PC-3 (cell line): Measurements from ENCODE around the gene RTN4RL1. TPM values are rescaled to one million over a fixed set of nuclear protein-coding genes. Genes with fewer than 3 reads are reported as not detected.

ENCODE experiments used
- ATAC-seq: fragments of 200-7000 bp; cut with Tn5 transposase; 2 replicates; pipeline ENCODE4 v1.9.1; 2020; ENCODE audit warnings: mild to moderate bottlenecking, moderate library complexity
- BruUV-seq: library from RNA; stranded (reverse); fragments of 400-500 nt; replicated peaks from 2 replicates; lab custom pipeline; 2021; lab: Mats Ljungman, UMichigan
- CTCF ChIA-PET: fragments of 300-600 bp; sonication (Branson Sonifier 250); formaldehyde crosslinking; loops from one replicate; lab custom pipeline; 2022; ENCODE audit warnings: antibody characterized with exemption; lab: Charles Lee
- POLR2A ChIA-PET: fragments of 300-600 bp; sonication (Branson Sonifier 250); formaldehyde crosslinking; loops from one replicate; lab custom pipeline; 2022; ENCODE audit warnings: antibody characterized with exemption; ENCODE audit not compliant: unreplicated experiment; lab: Charles Lee
- DNase-seq: peaks from one replicate; pipeline ENCODE4 v3.0.0-alpha.2; 2015
- H2AFZ ChIP-seq: fragments of 300-600 bp; sonication (generic); 2 replicates; pipeline ENCODE4 v1.6.0; 2016; ENCODE audit warnings: antibody characterized with exemption, low read length
- H3F3A ChIP-seq: fragments of 300-600 bp; sonication (generic); one replicate; pipeline ENCODE4 v1.6.0; 2017; ENCODE audit warnings: antibody characterized with exemption, low read length, control low read depth, mild to moderate bottlenecking; ENCODE audit not compliant: unreplicated experiment
- H3K27ac ChIP-seq: fragments of 300-600 bp; sonication (generic); 2 replicates; pipeline ENCODE4 v1.5.1; 2016; ENCODE audit warnings: mild to moderate bottlenecking, low read length
- H3K27me3 ChIP-seq: fragments of 300-600 bp; sonication (generic); 2 replicates; pipeline ENCODE4 v1.6.1; 2016; ENCODE audit warnings: low read length, mixed read lengths
- H3K36me3 ChIP-seq: fragments of 300-600 bp; sonication (generic); 2 replicates; pipeline ENCODE4 v1.6.1; 2016; ENCODE audit warnings: low read depth, mixed run types, low read length, mixed read lengths
- H3K4me1 ChIP-seq: fragments of 300-600 bp; sonication (generic); 2 replicates; pipeline ENCODE4 v1.5.1; 2016; ENCODE audit warnings: low read length; ENCODE audit not compliant: insufficient read depth
- H3K4me2 ChIP-seq: fragments of 300-600 bp; sonication (generic); 2 replicates; pipeline ENCODE4 v1.6.0; 2016; ENCODE audit warnings: low read length
- H3K4me3 ChIP-seq: fragments of 300-600 bp; sonication (generic); 2 replicates; pipeline ENCODE4 v1.5.1; 2016; ENCODE audit warnings: mild to moderate bottlenecking, low read length, mixed read lengths
- H3K79me2 ChIP-seq: fragments of 300-600 bp; sonication (generic); 2 replicates; pipeline ENCODE4 v1.6.1; 2017; ENCODE audit warnings: low read length, mixed read lengths
- H3K9ac ChIP-seq: fragments of 300-600 bp; sonication (generic); 2 replicates; pipeline ENCODE4 v1.6.0; 2016; ENCODE audit warnings: mild to moderate bottlenecking, low read length
- H3K9me2 ChIP-seq: fragments of 300-600 bp; sonication (generic); replicated peaks from 2 replicates; pipeline ENCODE4 v1.6.1; 2016; ENCODE audit warnings: mixed run types, low read length, mixed read lengths
- H3K9me3 ChIP-seq: fragments of 300-600 bp; sonication (generic); 2 replicates; pipeline ENCODE4 v1.6.1; 2016; ENCODE audit warnings: low read length, mixed read lengths
- H4K20me1 ChIP-seq: fragments of 300-600 bp; sonication (generic); 2 replicates; pipeline ENCODE4 v1.6.1; 2016; ENCODE audit warnings: low read length, mixed read lengths
- CTCF ChIP-seq: fragments of 300-600 bp; sonication (generic); conservative IDR thresholded peaks from 2 replicates; pipeline ENCODE4 v1.5.1; 2017; ENCODE audit warnings: antibody characterized with exemption, low read depth, mild to moderate bottlenecking, low read length
- EZH2 ChIP-seq: fragments of 300-600 bp; sonication (generic); IDR thresholded peaks from one replicate; pipeline ENCODE4 v1.6.1; 2017; ENCODE audit warnings: antibody characterized with exemption, mild to moderate bottlenecking, low read length; ENCODE audit not compliant: unreplicated experiment
- EZH2phosphoT487 ChIP-seq: fragments of 300-600 bp; sonication (generic); IDR thresholded peaks from 2 replicates; pipeline ENCODE4 v1.6.1; 2018; ENCODE audit warnings: mild to moderate bottlenecking, antibody characterized with exemption, low read length, borderline replicate concordance
- intact Hi-C: fragments of 100-400 bp; cut with micrococcal nuclease; formaldehyde crosslinking; loops from 2 replicates; pipeline ENCODE4 v1.9.0; 2023
- total RNA-seq: library from RNA; depleted of rRNA; stranded (reverse); fragments of >200 nt; gene quantifications from 2 replicates; pipeline ENCODE4 v1.2.3, GENCODE V29; 2014

RTN4RL1 gene
- total RNA-seq, 1 experiment from 2014 or later: 6.9 TPM

- no peak overlapping the region for H3K4me3 ChIP-seq
- no peak overlapping the region for H2AFZ ChIP-seq
- no peaks in the 10 kb centered on the region for H3K36me3 ChIP-seq
- POLR2A ChIA-PET: no interaction called here
- no peaks in the 10 kb centered on the region for H3F3A ChIP-seq
- CTCF ChIA-PET: no interaction called here
- DNase-seq: no peak
- ATAC-seq: no peak
- H3K27me3 ChIP-seq: no peaks in the 10 kb centered on the region
- H3K9me2 ChIP-seq: no peaks in the 10 kb centered on the region
- TF ChIP-seq CTCF (no peak), EZH2 (no peak), EZH2phosphoT487 (no peak)
- H3K9ac ChIP-seq: no peak overlapping the region
- intact Hi-C loops: no loop called here
- no peaks in the 10 kb centered on the region for H4K20me1 ChIP-seq
- H3K4me1 ChIP-seq: no peaks in the 10 kb centered on the region
- no peaks in the 10 kb centered on the region for H3K9me3 ChIP-seq
- H3K79me2 ChIP-seq: no peaks in the 10 kb centered on the region
- H3K4me2 ChIP-seq: no peak overlapping the region
- BruUV-seq: no TSS peak
- no peak overlapping the region for H3K27ac ChIP-seq
Observed at GRCh38 chr17:1942666-1943435, 82.3 kb downstream of the RTN4RL1 start.

GRCh38 chr17:1942066-1942365 is 83.1 kb downstream of the RTN4RL1 start:
- no peak overlapping the region for H3K27ac ChIP-seq
- H3F3A ChIP-seq: no peaks in the 10 kb centered on the region
- H3K4me3 ChIP-seq: no peak overlapping the region
- no peaks in the 10 kb centered on the region for H3K27me3 ChIP-seq
- H3K4me1 ChIP-seq: no peaks in the 10 kb centered on the region
- CTCF ChIA-PET: no interaction called here
- DNase-seq (no peak), ATAC-seq (no peak)
- POLR2A ChIA-PET: no interaction called here
- no peak overlapping the region for H2AFZ ChIP-seq
- H4K20me1 ChIP-seq: no peaks in the 10 kb centered on the region
- no peaks in the 10 kb centered on the region for H3K9me2 ChIP-seq
- no peak for TF ChIP-seq EZH2
- no peak for TF ChIP-seq CTCF
- TF ChIP-seq EZH2phosphoT487: no peak
- intact Hi-C loops: no loop called here
- no peaks in the 10 kb centered on the region for H3K9me3 ChIP-seq
- H3K79me2 ChIP-seq: no peaks in the 10 kb centered on the region
- no TSS peak for BruUV-seq
- no peaks in the 10 kb centered on the region for H3K36me3 ChIP-seq
- H3K4me2 ChIP-seq: no peak overlapping the region
- H3K9ac ChIP-seq: no peak overlapping the region

DNA sequence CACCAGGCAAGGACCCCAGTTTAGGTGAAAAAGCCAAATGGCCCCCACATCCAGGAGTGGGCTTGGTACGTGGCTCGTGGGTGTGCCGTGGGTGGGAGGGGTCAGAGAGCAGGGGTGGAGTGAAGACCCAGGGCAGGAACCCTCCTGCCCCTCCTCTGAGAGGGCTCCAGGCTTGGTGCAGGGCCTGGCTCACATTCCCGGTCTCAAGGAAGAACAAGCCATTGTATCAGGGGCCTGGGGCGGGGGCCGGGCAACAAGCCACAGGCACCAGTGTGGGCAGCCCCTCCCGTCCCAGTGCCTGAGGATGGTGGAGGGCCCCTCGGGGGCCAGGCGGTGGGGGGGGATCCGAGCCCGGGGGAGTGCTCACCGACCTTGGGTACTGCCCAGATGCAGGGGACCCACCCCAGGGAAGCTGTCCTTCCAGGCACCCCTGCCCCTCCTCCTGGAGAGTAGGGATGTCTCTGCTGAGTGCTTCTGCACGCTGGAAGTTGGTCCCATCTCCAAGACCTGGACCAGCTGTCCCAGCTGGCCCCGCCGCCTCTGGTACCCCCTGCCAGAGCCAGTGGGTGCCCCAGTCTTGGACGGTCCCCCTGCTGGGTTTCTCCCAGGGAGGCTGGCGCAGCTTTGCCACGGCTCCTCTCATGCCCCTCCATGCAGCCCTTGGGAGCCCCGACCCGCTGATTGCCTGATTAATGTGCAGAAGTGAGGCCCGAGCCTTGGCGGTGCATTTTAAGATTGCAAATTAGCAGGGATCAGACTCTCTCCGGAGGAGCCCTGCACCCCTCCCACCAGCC is 83.7 kb downstream of the RTN4RL1 start:
- H3K9me3 ChIP-seq: no peaks in the 10 kb centered on the region
- no peaks in the 10 kb centered on the region for H4K20me1 ChIP-seq
- H2AFZ ChIP-seq: no peak overlapping the region
- no peak overlapping the region for H3K4me3 ChIP-seq
- no peaks in the 10 kb centered on the region for H3K4me1 ChIP-seq
- TF ChIP-seq EZH2phosphoT487: no peak
- no peak for TF ChIP-seq CTCF
- TF ChIP-seq EZH2: no peak
- H3K27ac ChIP-seq: no peak overlapping the region
- ATAC-seq (no peak), DNase-seq (no peak)
- H3K9ac ChIP-seq: no peak overlapping the region
- ChIA-PET CTCF (no interaction called here), POLR2A (no interaction called here)
- H3K27me3 ChIP-seq: no peaks in the 10 kb centered on the region
- H3F3A ChIP-seq: no peaks in the 10 kb centered on the region
- H3K4me2 ChIP-seq: no peak overlapping the region
- no TSS peak for BruUV-seq
- no peaks in the 10 kb centered on the region for H3K9me2 ChIP-seq
- no peaks in the 10 kb centered on the region for H3K79me2 ChIP-seq
- H3K36me3 ChIP-seq: no peaks in the 10 kb centered on the region
- intact Hi-C loops: no loop called here
